ENCODE data around the gene TNXB.
"Not testable (repeated sequence)": the region's sequence is repeated elsewhere in the genome, so short reads cannot be mapped to it uniquely, and the experiment has no call there.

The TNXB gene

GRCh38 chr6:32086661-32087573 is 22.2 kb downstream of the TNXB start:
- DNase-seq (ENCODE audit: low read depth in 4 of 4, low spot score in 1 of 4), result no peak

- DNase-seq (ENCODE audit: low read depth in 4 of 4, low spot score in 1 of 4), result no peak
These were observed 23.2 kb downstream of the TNXB start for GRCh38 chr6:32085759-32086459.

GRCh38 chr6:32084780-32085179 is 24.4 kb downstream of the TNXB start:
- DNase-seq (ENCODE audit: low read depth in 4 of 4, low spot score in 1 of 4), result no peak

GRCh38 chr6:32083812-32084768 is 25.0 kb downstream of the TNXB start:
- no peak for DNase-seq (ENCODE audit: low read depth in 4 of 4, low spot score in 1 of 4)

- no peak for DNase-seq (ENCODE audit: low read depth in 4 of 4, low spot score in 1 of 4)
These were observed 26.2 kb downstream of the TNXB start for GRCh38 chr6:32082935-32083334.

GRCh38 chr6:32082478-32082877 is 26.7 kb downstream of the TNXB start:
- no peak for DNase-seq (ENCODE audit: low read depth in 4 of 4, low spot score in 1 of 4)

GRCh38 chr6:32081168-32081990 is 27.8 kb downstream of the TNXB start:
- no peak for DNase-seq (ENCODE audit: low read depth in 4 of 4, low spot score in 1 of 4)

GRCh38 chr6:32079566-32080290 is 29.4 kb downstream of the TNXB start:
- no peak for DNase-seq (ENCODE audit: low read depth in 4 of 4, low spot score in 1 of 4)

- no peak for DNase-seq (ENCODE audit: low read depth in 4 of 4, low spot score in 1 of 4)
These were observed 32.8 kb downstream of the TNXB start for GRCh38 chr6:32076321-32076809.

- no peak for DNase-seq (ENCODE audit: low read depth in 4 of 4, low spot score in 1 of 4)
These were observed 33.4 kb downstream of the TNXB start for GRCh38 chr6:32075781-32076180.

- no peak for DNase-seq (ENCODE audit: low read depth in 4 of 4, low spot score in 1 of 4)
These were observed 34.1 kb downstream of the TNXB start for GRCh38 chr6:32074996-32075532.

- no peak for DNase-seq (ENCODE audit: low read depth in 4 of 4, low spot score in 1 of 4)
These were observed 35.5 kb downstream of the TNXB start for GRCh38 chr6:32073613-32074012.

- no peak for DNase-seq (ENCODE audit: low read depth in 4 of 4, low spot score in 1 of 4)
These were observed 36.0 kb downstream of the TNXB start for GRCh38 chr6:32073101-32073500.

- DNase-seq (ENCODE audit: low read depth in 4 of 4, low spot score in 1 of 4), result no peak
These were observed 38.2 kb downstream of the TNXB start for GRCh38 chr6:32070814-32071543.

- no peak for DNase-seq (ENCODE audit: low read depth in 4 of 4, low spot score in 1 of 4)
These were observed 39.1 kb downstream of the TNXB start for GRCh38 chr6:32069878-32070515.

GRCh38 chr6:32069460-32069859 is 39.7 kb downstream of the TNXB start:
- DNase-seq (ENCODE audit: low read depth in 4 of 4, low spot score in 1 of 4), result no peak

GRCh38 chr6:32068867-32069266 is 40.3 kb downstream of the TNXB start:
- no peak for DNase-seq (ENCODE audit: low read depth in 4 of 4, low spot score in 1 of 4)

GRCh38 chr6:32068315-32068714 is 40.8 kb downstream of the TNXB start:
- not testable (repeated sequence) for DNase-seq (ENCODE audit: low read depth in 4 of 4, low spot score in 1 of 4)

All from stimulated activated CD4-positive, alpha-beta T cell treated with anti-CD3 and anti-CD28 coated beads, Interleukin-1b, Interleukin-23, amount 100 ng/mL, for 24 hours (primary cell).